HG03432 (cell line): ENCODE data around the gene PRXL2C.

Experiments used
- ATAC-seq: cut with Tn5 transposase; IDR thresholded peaks from one replicate; pipeline ENCODE4 v1.9.1; 2021; ENCODE audit warnings: mild to moderate bottlenecking, moderate library complexity; ENCODE audit not compliant: unreplicated experiment

The PRXL2C gene

GRCh38 chr9:96612966-96613589 is 42.0 kb downstream of the PRXL2C start:
- no peak for ATAC-seq

- no peak for ATAC-seq
These were observed 42.8 kb downstream of the PRXL2C start for GRCh38 chr9:96612105-96612965.

- ATAC-seq: no peak
These were observed 43.8 kb downstream of the PRXL2C start for GRCh38 chr9:96611302-96611701.

- ATAC-seq: no peak
These were observed 45.4 kb downstream of the PRXL2C start for GRCh38 chr9:96609732-96610131.

GRCh38 chr9:96607971-96608370 is 47.1 kb downstream of the PRXL2C start:
- no peak for ATAC-seq

GRCh38 chr9:96605328-96605727 is 49.8 kb downstream of the PRXL2C start:
- no peak for ATAC-seq

GRCh38 chr9:96604004-96604319 is 51.2 kb downstream of the PRXL2C start:
- no peak for ATAC-seq

- no peak for ATAC-seq
These were observed 51.7 kb downstream of the PRXL2C start for GRCh38 chr9:96603305-96604003.

- ATAC-seq: no peak
These were observed 55.8 kb downstream of the PRXL2C start for GRCh38 chr9:96599298-96599697.

- no peak for ATAC-seq
These were observed 58.5 kb downstream of the PRXL2C start for GRCh38 chr9:96596601-96597111.
